Activated CD4-positive, CD25-positive, alpha-beta regulatory T cell (primary cell): ENCODE measurements around the gene ADIRF.
A peak's percentile ranks its signal among the peaks of the same experiment; 100 is the strongest.
"Not testable (repeated sequence)": the region's sequence is repeated elsewhere in the genome, so short reads cannot be mapped to it uniquely, and the experiment has no call there.

Source experiments
- DNase-seq, 4 experiments: peaks; one replicate each; lab custom pipeline; 2025; lab: John Stamatoyannopoulos, UW

Gene ADIRF

DNA sequence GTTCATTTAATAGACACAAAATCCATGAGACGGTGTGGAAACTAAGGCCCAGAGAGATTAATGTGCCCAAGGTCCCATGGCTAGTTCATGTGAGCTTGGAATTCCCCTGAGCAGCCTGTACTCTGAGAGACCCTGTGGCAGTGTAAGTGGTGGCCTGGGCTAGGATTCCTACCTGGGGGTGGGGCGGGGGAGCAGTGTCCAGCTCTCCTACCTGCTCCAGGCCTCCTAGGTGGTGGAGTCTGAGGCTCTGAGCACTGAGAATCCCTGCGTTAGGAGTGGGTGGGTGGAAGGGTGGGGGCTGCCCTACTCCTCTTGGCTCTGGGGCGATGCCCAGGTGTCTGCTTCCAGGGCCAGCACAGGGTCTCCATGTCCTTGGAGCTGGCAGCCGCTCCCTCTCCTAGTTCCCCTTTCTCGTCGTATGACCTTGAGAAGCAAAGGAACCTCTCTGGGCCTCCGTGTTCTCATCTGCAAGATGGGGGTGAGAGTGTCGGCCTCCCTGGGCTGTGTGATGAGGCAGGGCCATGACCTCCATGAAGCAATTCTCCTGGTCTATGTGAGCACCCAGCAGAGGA, 7.3 kb upstream of the ADIRF start:
- DNase-seq = no peak

DNA sequence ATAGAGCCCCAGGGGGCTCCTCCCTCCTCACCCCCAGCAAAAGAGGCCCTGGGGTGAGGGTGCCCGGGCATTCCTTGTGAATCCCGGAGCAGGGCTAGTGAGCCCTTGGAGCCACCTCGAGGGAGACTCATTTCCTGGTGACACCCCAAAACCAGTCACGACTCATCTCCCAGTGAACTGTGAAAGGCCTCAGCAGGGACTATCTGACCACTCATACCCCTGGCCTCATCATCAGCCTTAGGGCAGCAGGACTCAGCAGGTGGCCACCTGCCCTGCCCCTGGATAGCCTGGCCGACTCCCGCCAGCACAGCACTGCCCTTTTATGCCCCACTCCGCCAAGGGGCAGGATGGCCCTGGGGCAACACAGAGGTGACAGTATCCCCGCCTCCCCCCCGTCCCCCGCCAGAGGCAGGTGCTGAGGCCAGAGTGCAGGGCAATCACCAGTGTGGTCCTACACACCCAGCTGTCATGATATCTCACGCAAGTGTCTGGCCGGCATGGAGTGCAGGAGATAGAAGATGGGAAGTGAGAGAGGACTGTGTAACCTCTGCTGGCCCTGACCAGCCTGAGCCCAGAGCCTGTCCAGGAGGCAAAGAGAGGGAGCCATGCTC, 6.7 kb upstream of the ADIRF start:
- DNase-seq = no peak

DNA sequence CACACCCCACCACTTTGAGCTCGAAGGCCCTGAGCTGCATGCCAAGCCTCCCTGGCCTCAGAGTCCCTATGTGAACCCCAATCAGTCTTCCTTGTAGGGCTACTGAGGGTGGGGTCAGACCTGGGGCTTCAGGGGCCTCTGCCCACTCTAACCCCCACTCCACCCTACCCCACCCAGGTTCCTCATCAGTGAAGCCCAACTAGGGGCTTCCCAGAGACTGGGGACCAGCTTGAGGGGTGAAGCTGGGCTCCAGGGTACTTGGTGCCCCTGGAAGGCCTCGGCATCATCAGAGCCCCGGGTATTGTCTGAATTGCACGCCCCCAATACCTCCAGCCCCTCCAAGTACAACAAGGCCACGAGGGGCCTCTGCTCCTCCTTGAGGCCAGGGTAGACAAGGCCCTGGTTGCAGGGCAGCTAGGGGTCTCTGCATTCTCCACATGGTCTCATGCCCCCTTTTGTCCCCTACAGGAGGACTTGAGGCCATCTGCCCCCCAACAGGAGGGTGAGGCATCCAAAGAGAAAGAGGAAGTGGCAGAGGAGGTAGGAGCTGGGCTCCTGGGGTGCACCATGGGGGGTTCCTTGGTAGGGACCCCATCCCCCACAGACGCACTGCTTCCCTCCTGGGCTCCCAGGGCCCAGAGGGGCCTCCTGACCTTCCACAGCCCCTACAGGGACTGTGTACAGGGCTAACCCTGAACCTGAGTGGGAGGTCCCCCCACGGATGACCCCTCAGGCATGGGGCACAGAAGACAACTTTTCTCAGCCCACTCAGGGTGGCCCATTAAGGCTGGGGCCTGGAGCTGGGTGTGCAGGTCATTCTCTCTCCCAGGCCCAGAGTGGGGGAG, 5.9 kb upstream of the ADIRF start:
- DNase-seq = no peak

DNA sequence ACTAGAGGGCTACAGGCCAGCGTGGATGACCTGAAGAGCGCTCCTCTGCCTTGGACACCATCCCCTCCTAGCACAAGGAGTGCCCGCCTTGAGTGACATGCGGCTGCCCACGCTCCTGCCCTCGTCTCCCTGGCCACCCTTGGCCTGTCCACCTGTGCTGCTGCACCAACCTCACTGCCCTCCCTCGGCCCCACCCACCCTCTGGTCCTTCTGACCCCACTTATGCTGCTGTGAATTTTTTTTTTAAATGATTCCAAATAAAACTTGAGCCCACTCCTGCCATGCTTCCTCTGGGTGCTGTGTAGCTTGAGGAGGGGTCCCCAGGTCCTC, 5.3 kb upstream of the ADIRF start:
- no peak for DNase-seq

DNA sequence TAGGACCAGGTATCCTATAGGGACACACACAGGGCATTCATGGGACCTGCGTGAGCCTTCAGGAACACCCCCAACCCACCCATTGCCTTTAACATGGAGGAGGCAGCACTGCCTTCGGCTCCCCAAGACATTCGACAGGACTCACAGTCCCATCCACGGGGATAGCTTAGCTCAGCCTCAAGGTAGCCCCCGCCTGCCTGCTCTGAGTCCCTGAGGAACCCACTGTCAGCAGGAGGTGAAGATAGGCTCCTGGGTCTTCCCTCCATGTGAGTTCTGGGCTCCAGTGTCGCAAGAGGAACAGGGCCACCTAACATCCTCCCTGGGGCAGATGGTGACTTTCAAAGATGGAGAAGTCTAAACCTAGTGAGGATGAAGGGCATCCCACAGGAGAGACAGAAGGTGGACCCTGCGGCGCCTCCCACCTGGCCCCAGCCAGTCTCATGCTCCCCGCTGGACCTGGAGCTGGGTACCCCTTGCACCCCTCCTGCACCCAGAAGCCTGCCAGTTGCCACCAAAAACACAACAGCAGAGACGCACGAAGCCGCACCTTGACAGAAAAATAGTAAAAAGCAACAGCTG, 4.9 kb upstream of the ADIRF start:
- no peak for DNase-seq

DNA sequence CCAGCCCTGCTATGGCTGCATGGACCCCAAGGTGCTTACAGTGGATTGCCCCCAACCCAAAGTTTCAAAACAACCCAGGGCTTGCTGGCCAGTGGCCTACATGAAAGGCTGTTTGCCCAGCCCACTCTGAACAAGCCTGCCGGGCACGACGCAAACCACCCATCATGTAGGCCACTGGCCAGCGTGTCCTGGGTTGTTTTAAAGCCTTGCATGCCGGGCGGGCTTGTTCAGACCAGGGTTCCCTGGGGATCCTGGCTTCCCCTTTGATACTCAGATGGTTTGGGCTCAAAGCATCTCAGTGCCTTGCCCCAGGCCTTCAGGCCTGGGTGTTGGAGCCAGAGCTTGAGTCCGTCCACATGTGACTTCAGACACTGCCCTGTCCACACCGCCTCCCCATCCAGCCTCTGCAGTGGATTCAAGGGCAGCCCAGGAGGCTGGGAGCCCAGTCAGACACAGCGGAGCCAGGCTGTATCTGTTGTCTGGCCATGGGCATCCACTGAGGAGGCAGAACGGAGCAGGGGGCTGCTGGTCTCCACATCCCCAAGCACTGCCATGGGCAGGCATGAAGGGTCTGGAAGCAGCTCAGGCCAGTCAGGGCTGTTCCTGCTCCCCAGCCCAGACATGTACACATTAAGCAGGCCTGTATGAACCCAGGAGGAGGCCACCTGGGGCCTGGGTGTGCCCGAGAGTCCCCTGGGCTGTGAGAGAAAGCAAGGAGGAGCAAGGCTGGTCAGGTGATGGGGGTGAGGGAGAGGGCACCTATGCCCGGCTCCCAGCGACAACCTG, 4.0 kb upstream of the ADIRF start:
- no peak for DNase-seq

DNA sequence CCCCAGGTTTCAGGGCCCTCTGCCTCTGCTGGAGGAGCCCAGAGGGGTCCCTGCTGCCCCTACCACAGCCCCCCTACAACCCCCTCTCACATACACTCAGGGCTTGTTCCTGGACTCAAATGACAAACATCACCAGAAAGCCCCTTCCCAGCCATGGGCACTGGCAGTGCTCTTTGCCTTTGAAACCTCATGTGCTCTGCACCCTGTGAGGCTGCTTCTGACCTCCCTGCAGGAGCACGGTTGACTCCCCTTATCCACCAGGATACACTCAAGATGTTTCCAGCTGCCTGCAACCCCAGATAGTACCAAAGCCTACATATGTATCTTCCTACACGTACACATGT, 3.5 kb upstream of the ADIRF start:
- DNase-seq = no peak

DNA sequence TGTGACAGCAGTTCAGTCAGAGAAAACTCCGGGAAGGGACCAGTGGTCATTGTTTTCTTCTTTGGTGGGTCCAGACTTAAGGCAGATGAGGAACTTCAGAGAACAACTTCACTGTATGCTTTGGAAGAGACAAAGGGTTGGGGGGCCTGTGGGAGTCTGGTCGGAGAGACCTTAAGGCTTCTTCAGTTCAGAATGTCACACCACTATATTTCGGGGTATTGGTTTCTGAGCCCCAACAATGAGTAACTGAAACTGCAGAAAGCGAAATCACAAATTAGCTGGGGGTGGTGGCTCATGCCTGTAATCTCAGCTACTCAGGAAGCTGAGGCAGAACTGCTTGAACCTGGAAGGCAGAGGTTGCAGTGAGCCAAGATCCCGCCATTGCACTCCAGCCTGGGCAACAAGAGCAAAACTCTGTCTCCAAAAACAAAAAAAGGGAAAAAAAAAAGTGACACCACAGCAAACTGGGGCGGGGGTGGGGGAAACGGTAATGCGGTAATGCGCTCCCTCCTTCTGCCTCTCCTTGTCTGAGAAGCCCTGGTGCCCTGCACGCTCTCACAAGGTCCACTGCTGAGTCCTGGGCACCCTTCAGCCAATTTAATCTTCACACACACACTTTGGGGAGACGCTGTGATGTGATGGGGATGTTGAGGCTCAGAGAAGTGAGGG, 2.2 kb upstream of the ADIRF start:
- DNase-seq = no peak

DNA sequence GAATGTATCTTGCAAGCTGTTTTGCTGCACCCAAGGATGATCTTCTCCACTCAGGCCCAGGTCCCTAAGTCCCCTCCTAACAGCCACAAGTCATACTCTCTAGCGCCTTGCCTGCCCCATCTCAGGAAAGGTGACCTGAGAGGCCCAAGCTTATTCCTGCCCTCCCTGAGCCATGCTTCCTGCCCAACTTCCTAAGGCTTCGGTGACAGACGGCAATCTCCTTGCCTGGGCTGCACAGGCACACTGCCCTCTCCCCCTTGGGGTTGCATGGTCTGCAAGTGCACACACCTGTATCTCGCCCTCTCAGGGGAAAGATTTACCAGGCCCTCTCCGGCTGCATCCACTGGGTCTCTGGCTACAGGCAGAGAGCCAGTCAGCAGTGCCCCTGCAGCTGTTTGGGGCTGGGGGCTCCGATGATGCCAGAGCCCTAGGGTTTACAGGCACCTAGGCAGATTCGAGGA, 771 bp upstream of the ADIRF start:
- no peak for DNase-seq

DNA sequence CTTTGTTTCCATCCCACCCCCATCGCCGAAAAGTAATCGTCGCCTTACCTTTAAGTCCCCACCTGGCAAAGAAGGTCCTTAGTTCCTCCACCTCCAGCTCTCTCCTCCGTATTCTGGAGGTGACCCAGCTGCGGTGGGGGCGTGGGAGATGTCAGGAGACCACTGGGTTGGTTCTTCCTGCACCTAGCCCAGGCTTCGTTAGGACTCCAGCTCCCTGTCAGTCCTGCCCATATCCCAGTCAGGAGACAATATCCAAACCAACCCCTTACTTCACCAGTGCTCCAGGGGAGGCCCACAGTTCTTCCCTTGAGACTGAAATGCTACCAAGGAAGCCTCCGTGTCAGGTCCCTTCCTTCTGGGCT, 693 bp downstream of the ADIRF start:
- no peak for DNase-seq

DNA sequence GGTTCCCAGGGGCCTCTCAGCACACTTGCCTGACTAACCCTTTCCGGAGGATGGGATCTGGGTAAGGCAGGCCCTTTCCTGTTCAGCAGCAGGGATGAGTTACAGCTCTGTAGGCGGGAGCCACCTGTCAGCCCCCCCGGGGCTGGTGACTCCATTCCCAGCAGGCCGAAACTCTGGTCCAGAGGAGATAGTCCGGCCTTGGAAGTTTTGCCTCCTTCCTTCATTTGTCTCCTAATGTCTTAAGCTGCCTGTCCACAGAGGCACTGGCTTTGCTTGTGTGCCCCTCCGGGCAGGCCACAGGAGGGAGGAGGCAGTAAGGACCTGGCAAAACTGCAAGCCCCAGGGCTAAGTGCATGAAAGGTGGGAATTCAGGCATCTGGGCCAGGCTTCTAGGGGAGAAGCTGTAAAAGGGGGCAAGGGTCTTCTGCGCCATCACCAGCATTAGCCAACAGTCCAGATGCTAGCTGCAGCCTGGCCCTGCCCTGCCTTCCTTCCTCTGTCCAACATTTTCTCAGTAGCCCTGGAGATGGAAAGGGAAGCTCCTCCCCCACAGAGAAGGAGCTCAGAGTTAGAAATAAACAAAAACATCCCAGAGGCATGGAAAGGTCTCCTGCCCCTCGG, 1.2 kb downstream of the ADIRF start:
- no peak for DNase-seq

DNA sequence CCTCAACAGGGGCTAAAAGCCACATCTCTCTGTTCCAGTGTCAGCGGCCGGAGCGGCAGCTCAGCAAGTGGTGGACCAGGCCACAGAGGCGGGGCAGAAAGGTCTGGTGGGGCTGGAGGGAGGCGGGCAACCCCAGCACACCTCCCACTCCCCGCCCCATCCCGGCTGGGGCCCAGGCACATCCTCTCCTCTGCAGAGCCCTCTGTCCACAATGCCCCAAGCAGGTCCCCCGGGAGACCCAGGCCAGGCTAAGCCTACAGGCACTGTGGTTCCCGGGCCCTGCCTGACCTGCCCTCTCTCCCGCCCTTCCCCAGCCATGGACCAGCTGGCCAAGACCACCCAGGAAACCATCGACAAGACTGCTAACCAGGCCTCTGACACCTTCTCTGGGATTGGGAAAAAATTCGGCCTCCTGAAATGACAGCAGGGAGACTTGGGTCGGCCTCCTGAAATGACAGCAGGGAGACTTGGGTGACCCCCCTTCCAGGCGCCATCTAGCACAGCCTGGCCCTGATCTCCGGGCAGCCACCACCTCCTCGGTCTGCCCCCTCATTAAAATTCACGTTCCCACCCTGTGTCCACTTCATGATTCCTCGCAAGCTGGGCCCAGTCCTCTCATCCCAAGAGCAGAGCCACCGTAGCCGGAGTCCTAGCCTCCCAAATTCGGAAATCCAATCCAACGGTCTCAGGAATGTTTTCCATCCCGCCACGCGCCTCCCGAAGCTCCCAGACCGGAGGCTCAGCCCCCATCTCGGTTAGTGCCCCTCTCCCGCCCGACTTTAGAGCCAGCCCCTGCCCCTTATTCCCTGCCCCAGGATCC, 2.1 kb downstream of the ADIRF start:
- no peak for DNase-seq

DNA sequence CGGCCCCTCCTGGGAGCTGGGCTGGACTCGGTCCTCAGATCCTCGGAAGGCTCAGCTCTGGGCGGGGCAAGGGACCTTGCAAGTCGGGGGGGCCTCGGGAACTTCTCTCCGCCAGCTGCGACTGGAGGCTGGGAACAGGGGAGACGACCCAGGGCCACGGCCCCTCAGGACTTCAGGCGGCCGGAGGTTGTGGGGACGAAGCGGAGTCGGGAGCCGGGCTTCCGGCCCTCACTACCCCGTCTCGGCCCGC, 2.6 kb downstream of the ADIRF start:
- DNase-seq = no peak

DNA sequence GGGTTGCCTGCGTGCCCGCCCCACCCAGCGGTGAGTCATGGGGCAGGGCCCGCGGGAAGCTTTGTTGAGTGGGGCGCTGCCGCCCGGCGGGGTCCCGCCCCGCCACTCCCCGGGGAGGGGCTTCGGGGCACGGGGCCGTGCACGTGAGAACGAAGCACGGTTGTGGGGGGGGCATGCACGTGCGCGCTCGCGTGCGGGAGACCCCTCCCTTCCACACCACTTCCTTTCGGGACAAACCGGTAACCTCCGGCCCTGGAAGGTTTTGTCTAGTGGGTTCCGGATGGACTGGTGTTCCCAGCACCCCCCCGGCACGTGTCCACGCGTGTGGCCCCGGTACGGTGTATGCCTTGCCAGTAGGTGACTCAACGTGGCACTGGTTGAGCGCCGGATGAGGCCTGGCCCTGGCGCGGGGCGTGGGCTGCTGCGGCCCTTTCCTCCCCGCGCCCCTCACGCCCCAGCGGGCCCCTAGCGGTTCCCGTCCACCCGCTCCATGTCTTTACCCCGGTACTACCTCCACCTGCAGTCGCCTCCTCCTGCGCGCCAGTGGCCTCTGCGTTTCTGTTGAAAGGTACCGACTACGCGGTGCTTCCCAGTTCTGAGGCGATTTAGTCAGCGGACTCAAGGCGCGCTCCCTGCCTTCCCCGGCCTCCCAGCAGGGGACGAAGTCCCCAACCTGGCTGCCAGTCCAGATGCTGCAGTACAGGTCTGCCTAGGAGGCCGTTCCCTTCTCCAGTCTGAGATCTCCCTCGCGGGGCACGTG, 3.1 kb downstream of the ADIRF start:
- peak; percentile 71 to 91 (median 81) for DNase-seq

DNA sequence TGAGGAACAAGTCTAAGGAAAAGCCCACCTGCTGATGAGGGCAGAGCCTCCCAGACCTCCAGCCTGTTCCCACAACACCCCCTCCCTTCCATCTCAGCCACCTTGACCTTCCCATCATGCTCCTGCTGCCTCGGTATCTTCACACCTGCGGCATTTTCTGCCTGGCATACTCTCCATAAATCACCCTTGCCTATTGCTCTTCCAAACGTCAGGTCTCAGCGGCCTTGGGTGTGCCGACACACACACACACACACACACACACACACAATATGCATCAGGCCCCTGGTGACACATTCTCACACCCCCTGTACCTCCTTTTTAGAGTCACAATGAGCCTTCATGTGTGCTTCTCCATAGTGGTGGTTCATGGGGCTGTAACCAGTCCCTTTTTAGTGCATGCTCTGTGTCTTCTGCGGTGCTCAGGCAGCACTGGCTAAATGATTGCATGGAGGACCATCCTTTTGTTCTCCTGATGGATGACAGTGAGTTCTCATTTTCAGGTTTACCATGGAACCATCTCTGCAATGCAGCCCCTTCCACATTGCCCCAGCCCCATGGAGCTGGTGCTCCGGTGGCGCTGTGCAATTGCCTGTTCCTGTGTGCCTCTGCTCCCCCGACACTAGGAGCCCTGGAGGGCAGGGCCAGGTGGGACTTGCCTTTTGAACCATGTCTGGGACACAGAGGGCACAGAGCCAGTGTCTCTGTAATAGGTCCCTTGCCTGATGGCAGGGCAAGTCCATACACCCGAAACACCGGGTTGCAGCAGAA, 4.5 kb downstream of the ADIRF start:
- no peak for DNase-seq

DNA sequence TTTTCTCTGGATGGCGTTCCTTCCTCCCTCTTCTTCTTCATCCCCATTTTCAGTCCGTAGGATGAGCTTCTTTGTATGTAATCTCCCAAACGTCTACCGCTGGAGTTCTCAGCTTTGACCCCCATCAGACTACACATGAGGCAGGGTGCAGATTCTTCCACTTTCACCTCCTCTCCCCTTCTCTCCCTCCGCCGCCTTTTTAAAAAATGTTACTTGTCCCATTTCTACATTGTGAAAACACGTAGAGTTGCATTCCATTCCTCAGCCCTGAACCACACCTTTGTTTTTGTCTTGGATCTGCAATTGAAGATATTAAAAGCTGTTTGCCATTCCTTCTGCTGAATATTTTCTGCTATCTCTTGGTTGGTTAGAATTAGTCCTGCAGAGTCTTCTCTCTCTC, 6.2 kb downstream of the ADIRF start:
- DNase-seq = no peak

DNA sequence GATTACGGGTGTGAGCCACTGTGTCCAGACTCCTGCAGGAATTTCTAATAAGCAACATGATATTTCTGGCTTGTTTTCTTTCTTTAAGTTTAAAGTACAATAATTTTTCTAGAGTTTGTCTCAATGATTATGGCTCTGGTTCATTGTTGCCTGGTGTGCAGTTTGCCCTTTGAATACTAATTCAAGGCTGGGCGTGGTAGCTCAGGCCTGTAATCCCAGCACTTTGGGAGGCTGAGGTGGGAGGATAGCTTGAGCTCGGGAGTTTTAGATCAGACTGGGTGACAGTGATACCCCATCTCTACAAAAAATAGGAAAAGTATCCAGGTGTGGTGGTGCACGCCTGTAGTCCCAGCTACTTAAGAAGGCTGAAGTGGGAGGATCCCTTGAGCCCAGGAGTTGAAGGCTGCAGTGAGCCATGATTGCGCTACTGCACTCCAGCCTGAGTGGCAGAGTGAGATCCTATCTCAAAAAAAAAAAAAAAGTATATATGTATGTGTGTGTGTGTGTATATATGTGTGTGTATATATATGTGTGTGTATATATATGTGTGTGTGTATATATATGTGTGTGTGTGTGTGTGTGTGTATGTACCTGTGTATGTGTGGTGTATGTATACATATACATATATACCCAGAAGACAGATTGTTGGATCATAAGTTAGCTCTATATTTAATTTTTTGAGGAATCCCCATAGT, 8.2 kb downstream of the ADIRF start:
- no peak for DNase-seq

DNA sequence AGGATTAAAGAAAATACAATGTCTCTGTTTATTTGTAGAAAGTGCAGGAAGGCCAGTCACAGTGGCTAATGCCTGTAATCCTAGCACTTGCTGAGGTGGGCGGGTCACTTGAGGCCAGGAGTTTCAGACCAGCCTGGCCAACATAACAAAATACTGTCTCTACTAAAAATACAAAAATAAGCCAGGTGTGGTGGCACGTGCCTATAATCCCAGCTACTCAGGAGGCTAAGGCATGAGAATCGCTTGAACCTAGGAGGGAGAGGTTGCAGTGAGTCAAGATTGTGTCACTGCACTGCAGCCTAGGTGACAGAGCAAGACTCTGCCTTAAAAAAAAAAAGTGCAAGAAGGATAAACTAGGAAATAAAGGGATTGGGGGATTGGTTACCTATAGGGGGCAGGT, 10.2 kb downstream of the ADIRF start:
- DNase-seq = not testable (repeated sequence)

DNA sequence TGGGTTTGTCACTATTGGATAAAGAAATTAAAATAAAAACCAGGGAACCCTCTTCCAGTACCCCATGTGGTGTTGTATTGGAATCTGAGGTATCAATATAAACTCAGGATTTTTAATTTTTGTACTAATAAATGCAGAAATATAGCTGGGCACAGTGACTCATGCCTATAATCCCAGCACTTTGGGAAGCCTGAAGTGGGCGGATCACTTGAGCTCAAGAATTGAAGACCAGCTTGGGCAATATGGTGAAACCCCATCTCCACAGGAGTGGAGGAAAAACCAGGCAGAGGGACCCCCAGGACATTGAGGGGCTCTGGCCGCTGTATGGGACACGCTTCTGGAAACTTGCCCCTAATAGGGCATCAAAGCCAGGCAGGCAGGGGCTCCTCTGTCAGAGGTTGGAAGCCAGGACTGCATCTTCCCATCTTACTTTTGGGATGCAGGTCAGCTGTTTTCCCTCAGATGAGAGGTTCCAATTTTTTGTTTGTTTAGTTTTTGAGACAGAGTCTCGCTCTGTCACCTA, 11.1 kb downstream of the ADIRF start:
- DNase-seq = no peak
